SK-N-SH treated with all-trans-retinoic acid at 6 μM for 48 hours (cell line): ENCODE measurements around the gene MESP1.

Experiments
- ARNTL ChIP-seq: fragments of 450-650 bp; formaldehyde crosslinking; IDR thresholded peaks from 2 replicates; pipeline ENCODE4 v1.5.0; 2020; ENCODE audit warnings: low read depth, mild to moderate bottlenecking, moderate library complexity, borderline replicate concordance
- OSR1 ChIP-seq: fragments of 250-450 bp; sonication (Bioruptor Pico); IDR thresholded peaks from 2 replicates; pipeline ENCODE4 v1.8.0; 2022; ENCODE audit warnings: moderate library complexity, mild to moderate bottlenecking, inconsistent platforms
- RARB ChIP-seq: fragments of 250-450 bp; sonication (Bioruptor Pico); IDR thresholded peaks from 2 replicates; pipeline ENCODE4 v1.8.0; 2021; ENCODE audit warnings: mild to moderate bottlenecking, moderate library complexity
- ZNF565 ChIP-seq: fragments of 450-650 bp; formaldehyde crosslinking; conservative IDR thresholded peaks from 2 replicates; pipeline ENCODE4 v1.5.0; 2020; ENCODE audit warnings: low read depth, mild to moderate bottlenecking, moderate library complexity
- TF ChIP-seq, protein P1 (sequence below): fragments of 250-450 bp; sonication (Bioruptor Pico); IDR thresholded peaks from 2 replicates; pipeline ENCODE4 v1.8.0; 2021; ENCODE audit warnings: low read depth, mild to moderate bottlenecking, moderate library complexity, borderline replicate concordance
- TF ChIP-seq, protein P2 (sequence below): fragments of 250-450 bp; sonication (Bioruptor Pico); IDR thresholded peaks from 2 replicates; pipeline ENCODE4 v1.5.1; 2020; ENCODE audit warnings: low read depth, mild to moderate bottlenecking, moderate library complexity
- TF ChIP-seq, protein P3 (sequence below): fragments of 250-450 bp; sonication (Bioruptor Pico); IDR thresholded peaks from 2 replicates; pipeline ENCODE4 v1.8.0; 2020; ENCODE audit warnings: mild to moderate bottlenecking, moderate library complexity, borderline replicate concordance

DNA sequence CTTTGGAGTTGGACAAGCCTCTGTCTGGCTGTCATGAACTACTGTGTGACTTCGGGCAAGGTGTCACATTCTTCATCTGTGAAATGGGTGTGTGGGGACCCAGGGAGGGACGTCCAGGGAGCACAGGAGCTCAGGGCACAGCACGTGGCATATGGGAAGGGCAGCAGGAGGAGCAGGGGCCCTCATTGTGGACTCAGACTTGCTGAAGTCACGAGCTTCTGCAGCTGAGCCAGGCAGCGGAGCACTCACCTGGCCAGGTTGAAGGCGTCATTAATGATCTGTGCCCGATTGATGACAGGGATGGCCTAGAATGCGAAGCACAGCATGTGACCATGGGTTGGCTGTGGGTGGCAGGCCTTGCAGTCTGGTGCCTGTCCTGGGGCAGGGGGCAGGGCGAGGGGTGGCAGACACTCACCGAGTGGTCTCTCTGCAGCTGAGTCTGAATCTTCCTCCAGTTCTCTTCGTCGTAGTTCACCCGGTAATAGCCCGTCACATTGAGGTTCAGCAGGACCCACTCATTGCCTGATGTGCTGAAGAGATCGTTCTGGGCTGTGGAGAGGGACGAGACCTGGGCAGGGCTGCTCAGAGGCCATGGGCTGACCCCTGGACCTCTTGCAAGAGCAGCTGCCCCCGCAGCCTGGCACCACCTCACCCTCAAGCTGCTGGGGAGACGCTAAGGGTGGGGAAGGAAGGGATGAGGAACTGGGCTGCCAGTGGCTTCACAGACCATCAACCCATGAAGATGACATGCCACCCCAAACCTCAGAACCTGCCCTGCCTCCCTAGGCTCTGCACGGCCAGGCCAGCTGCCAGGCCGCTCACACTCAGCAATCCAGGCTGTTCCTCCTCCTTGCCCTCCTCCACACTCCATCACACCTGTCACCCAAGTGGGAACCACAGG, 48.2 kb upstream of the MESP1 start:
- no peak for TF ChIP-seq OSR1 (CRISPR knock-in tag)
- TF ChIP-seq ZNF565 (CRISPR knock-in tag) = no peak
- TF ChIP-seq, protein P1, sequence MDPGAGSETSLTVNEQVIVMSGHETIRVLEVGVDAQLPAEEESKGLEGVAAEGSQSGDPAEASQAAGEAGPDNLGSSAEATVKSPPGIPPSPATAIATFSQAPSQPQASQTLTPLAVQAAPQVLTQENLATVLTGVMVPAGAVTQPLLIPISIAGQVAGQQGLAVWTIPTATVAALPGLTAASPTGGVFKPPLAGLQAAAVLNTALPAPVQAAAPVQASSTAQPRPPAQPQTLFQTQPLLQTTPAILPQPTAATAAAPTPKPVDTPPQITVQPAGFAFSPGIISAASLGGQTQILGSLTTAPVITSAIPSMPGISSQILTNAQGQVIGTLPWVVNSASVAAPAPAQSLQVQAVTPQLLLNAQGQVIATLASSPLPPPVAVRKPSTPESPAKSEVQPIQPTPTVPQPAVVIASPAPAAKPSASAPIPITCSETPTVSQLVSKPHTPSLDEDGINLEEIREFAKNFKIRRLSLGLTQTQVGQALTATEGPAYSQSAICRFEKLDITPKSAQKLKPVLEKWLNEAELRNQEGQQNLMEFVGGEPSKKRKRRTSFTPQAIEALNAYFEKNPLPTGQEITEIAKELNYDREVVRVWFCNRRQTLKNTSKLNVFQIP = no peak
- TF ChIP-seq, protein P2, sequence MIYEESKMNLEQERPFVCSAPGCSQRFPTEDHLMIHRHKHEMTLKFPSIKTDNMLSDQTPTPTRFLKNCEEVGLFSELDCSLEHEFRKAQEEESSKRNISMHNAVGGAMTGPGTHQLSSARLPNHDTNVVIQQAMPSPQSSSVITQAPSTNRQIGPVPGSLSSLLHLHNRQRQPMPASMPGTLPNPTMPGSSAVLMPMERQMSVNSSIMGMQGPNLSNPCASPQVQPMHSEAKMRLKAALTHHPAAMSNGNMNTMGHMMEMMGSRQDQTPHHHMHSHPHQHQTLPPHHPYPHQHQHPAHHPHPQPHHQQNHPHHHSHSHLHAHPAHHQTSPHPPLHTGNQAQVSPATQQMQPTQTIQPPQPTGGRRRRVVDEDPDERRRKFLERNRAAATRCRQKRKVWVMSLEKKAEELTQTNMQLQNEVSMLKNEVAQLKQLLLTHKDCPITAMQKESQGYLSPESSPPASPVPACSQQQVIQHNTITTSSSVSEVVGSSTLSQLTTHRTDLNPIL (CRISPR knock-in tag) = no peak
- no peak for TF ChIP-seq ARNTL (CRISPR knock-in tag)
- TF ChIP-seq, protein P3, sequence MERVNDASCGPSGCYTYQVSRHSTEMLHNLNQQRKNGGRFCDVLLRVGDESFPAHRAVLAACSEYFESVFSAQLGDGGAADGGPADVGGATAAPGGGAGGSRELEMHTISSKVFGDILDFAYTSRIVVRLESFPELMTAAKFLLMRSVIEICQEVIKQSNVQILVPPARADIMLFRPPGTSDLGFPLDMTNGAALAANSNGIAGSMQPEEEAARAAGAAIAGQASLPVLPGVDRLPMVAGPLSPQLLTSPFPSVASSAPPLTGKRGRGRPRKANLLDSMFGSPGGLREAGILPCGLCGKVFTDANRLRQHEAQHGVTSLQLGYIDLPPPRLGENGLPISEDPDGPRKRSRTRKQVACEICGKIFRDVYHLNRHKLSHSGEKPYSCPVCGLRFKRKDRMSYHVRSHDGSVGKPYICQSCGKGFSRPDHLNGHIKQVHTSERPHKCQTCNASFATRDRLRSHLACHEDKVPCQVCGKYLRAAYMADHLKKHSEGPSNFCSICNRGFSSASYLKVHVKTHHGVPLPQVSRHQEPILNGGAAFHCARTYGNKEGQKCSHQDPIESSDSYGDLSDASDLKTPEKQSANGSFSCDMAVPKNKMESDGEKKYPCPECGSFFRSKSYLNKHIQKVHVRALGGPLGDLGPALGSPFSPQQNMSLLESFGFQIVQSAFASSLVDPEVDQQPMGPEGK (CRISPR knock-in tag) = no peak
- TF ChIP-seq RARB = no peak
